GM21526 (cell line): Measurements from ENCODE around the gene NMNAT1.
"Not testable (repeated sequence)": the region's sequence is repeated elsewhere in the genome, so short reads cannot be mapped to it uniquely, and the experiment has no call there.

Experiments
- ATAC-seq: cut with Tn5 transposase; IDR thresholded peaks from one replicate; pipeline ENCODE4 v1.9.1; 2021; ENCODE audit warnings: moderate library complexity; ENCODE audit not compliant: unreplicated experiment, low FRiP score

The NMNAT1 gene

GRCh38 chr1:9917901-9918300 lies 25.4 kb upstream of the NMNAT1 start:
- ATAC-seq = no peak

GRCh38 chr1:9920606-9921005 lies 22.7 kb upstream of the NMNAT1 start:
- no peak for ATAC-seq

- ATAC-seq = no peak
Observed at GRCh38 chr1:9922342-9922741, 20.9 kb upstream of the NMNAT1 start.

- ATAC-seq = no peak
Observed at GRCh38 chr1:9927259-9927658, 16.0 kb upstream of the NMNAT1 start.

GRCh38 chr1:9929431-9930385 lies 13.6 kb upstream of the NMNAT1 start:
- no peak for ATAC-seq

GRCh38 chr1:9942399-9942938 lies 806 bp upstream of the NMNAT1 start:
- peak; percentile 48 for ATAC-seq

GRCh38 chr1:9946315-9946714 lies 3.0 kb downstream of the NMNAT1 start:
- ATAC-seq = no peak

- no peak for ATAC-seq
Observed at GRCh38 chr1:9957726-9958125, 14.5 kb downstream of the NMNAT1 start.

- no peak for ATAC-seq
Observed at GRCh38 chr1:9960011-9960410, 16.7 kb downstream of the NMNAT1 start.

GRCh38 chr1:9960706-9961562 lies 17.7 kb downstream of the NMNAT1 start:
- no peak for ATAC-seq

- ATAC-seq = no peak
Observed at GRCh38 chr1:9984253-9984652, 41.0 kb downstream of the NMNAT1 start.

GRCh38 chr1:9985001-9985400 lies 41.7 kb downstream of the NMNAT1 start:
- no peak for ATAC-seq

- ATAC-seq = no peak
Observed at GRCh38 chr1:9989773-9990172, 46.5 kb downstream of the NMNAT1 start.

GRCh38 chr1:9990944-9991343 lies 47.7 kb downstream of the NMNAT1 start:
- no peak for ATAC-seq

GRCh38 chr1:9992910-9993309 lies 49.6 kb downstream of the NMNAT1 start:
- no peak for ATAC-seq

- ATAC-seq = no peak
Observed at GRCh38 chr1:9993561-9994075, 50.3 kb downstream of the NMNAT1 start.

GRCh38 chr1:9996624-9997582 lies 53.6 kb downstream of the NMNAT1 start, which contains the start of gene RBP7:
TSS of gene RBP7 (plus strand) at chr1:9997228. CDS start at chr1:9997259, 31 bp downstream.
- no peak for ATAC-seq

GRCh38 chr1:10001016-10001665 lies 57.9 kb downstream of the NMNAT1 start:
- no peak for ATAC-seq

- not testable (repeated sequence) for ATAC-seq
Observed at GRCh38 chr1:10005248-10005647, 62.0 kb downstream of the NMNAT1 start.
